HepG2 (cell line): Measurements from ENCODE around the gene STEAP1B. TPM values are rescaled to one million over a fixed set of nuclear protein-coding genes. Genes with fewer than 3 reads are reported as not detected.

Source experiments
- ATAC-seq: fragments of 200-7000 bp; cut with Tn5 transposase; 3 replicates; pipeline ENCODE4 v1.9.1; 2020; ENCODE audit warnings: mild to moderate bottlenecking, moderate library complexity
- BruUV-seq: library from RNA; stranded (reverse); fragments of 400-500 nt; replicated peaks from 2 replicates; lab custom pipeline; 2021; lab: Mats Ljungman, UMichigan
- CTCF ChIA-PET: fragments of 300-600 bp; formaldehyde crosslinking; extraction: SDS; loops from one replicate; lab custom pipeline; 2021; ENCODE audit warnings: low total read pairs, inconsistent platforms, low intra/inter-chr PET ratio; lab: Yijun Ruan, JAX
- POLR2A ChIA-PET: fragments of 350-600 bp; sonication (Branson Sonifier 250); formaldehyde crosslinking; loops from one replicate; lab custom pipeline; 2020; ENCODE audit warnings: antibody characterized with exemption, inconsistent platforms; lab: Yijun Ruan, JAX
- DNase-seq: peaks from one replicate; pipeline ENCODE4 v3.0.0-alpha.2; 2015; ENCODE audit warnings: low spot score
- FAIRE-seq: peaks from 3 replicates; lab custom pipeline; 2011; peaks lifted over from hg19 to GRCh38; lab: Jason Lieb, UNC
- H2AFZ ChIP-seq: one replicate; pipeline ENCODE4 v1.6.1; 2011; ENCODE audit warnings: low read length, inconsistent platforms
- H3K27ac ChIP-seq: fragments of 300-600 bp; 3 replicates; pipeline ENCODE4 v1.8.0; 2011; ENCODE audit warnings: mixed run types, mild to moderate bottlenecking, mixed read lengths, low read length, inconsistent platforms; ENCODE audit not compliant: insufficient read depth; ENCODE audit errors: extremely low read length
- H3K27me3 ChIP-seq, 2 experiments: fragments of 200-600 bp in 1 of 2; 2 replicates in 1 of 2; 3 replicates in 1 of 2; pipeline versions ENCODE4 v1.6.0 to v1.8.0; 2011; ENCODE audit warnings: low read length in 2 of 2, mild to moderate bottlenecking in 2 of 2, moderate library complexity in 2 of 2, inconsistent platforms in 1 of 2; ENCODE audit not compliant: insufficient read depth in 2 of 2, control insufficient read depth in 1 of 2
- H3K36me3 ChIP-seq, 2 experiments: fragments of 200-600 bp in 1 of 2; replicated peaks in 1 of 2; 2 replicates in 1 of 2; 3 replicates in 1 of 2; pipeline versions ENCODE4 v1.5.1 to v1.8.0; 2011; ENCODE audit warnings: low read length in 2 of 2, inconsistent platforms in 1 of 2; ENCODE audit not compliant: insufficient read depth in 2 of 2, control insufficient read depth in 1 of 2
- H3K4me1 ChIP-seq: 2 replicates; pipeline ENCODE4 v1.5.1; 2012; ENCODE audit warnings: low read length, inconsistent platforms; ENCODE audit not compliant: insufficient read depth
- H3K4me2 ChIP-seq: 2 replicates; pipeline ENCODE4 v1.6.0; 2011; ENCODE audit warnings: low read depth, low read length, inconsistent platforms
- H3K4me3 ChIP-seq, 3 experiments: fragments of 200-600 bp in 1 of 3; sonication (generic), shearing (Covaris generic) in 1 of 3; replicated peaks in 1 of 3; 2 replicates each; pipeline ENCODE4 v1.5.1; 2011 to 2016; ENCODE audit warnings: low read length in 3 of 3, inconsistent platforms in 2 of 3, low read depth in 2 of 3, mild to moderate bottlenecking in 2 of 3, control low read depth in 1 of 3, mixed read lengths in 1 of 3; ENCODE audit not compliant: insufficient read depth in 1 of 3
- H3K79me2 ChIP-seq: one replicate; pipeline ENCODE4 v1.6.1; 2011; ENCODE audit warnings: low read length, inconsistent platforms; ENCODE audit not compliant: insufficient read depth
- H3K9ac ChIP-seq: 2 replicates; pipeline ENCODE4 v1.6.0; 2011; ENCODE audit warnings: mild to moderate bottlenecking, low read depth, low read length, inconsistent platforms; ENCODE audit not compliant: insufficient read depth
- H3K9me3 ChIP-seq: 2 replicates; pipeline ENCODE4 v1.5.1; 2012; ENCODE audit warnings: mild to moderate bottlenecking, low read length
- H4K20me1 ChIP-seq: 2 replicates; pipeline ENCODE4 v1.6.0; 2011; ENCODE audit warnings: inconsistent platforms, mild to moderate bottlenecking, low read length, moderate library complexity; ENCODE audit not compliant: insufficient read depth
- ARID2 ChIP-seq: sonication (generic); formaldehyde crosslinking; IDR thresholded peaks from 2 replicates; pipeline ENCODE4 v1.8.1; 2022; ENCODE audit warnings: mild to moderate bottlenecking, missing genetic modification reagents, borderline replicate concordance
- DPF2 ChIP-seq: sonication (generic); formaldehyde crosslinking; IDR thresholded peaks from 2 replicates; pipeline ENCODE4 v1.4.0; 2020; ENCODE audit warnings: mild to moderate bottlenecking, low read depth, missing genetic modification reagents, borderline replicate concordance
- IRX3 ChIP-seq: sonication (generic); formaldehyde crosslinking; IDR thresholded peaks from 2 replicates; pipeline ENCODE4 v1.8.1; 2023; ENCODE audit warnings: mild to moderate bottlenecking, low read depth, missing genetic modification reagents, borderline replicate concordance
- MEF2D ChIP-seq: sonication (generic); formaldehyde crosslinking; IDR thresholded peaks from 2 replicates; pipeline ENCODE4 v1.5.1; 2020; ENCODE audit warnings: mild to moderate bottlenecking, missing genetic modification reagents
- MIER3 ChIP-seq: IDR thresholded peaks from 2 replicates; pipeline ENCODE4 v1.6.1; 2016; ENCODE audit warnings: missing compliant biosample characterization, borderline replicate concordance
- MZF1 ChIP-seq: sonication (generic); formaldehyde crosslinking; IDR thresholded peaks from 2 replicates; pipeline ENCODE4 v1.8.1; 2023; ENCODE audit warnings: mild to moderate bottlenecking, missing genetic modification reagents, borderline replicate concordance
- NFIB ChIP-seq: sonication (generic); formaldehyde crosslinking; IDR thresholded peaks from 2 replicates; pipeline ENCODE4 v1.9.0; 2021; ENCODE audit warnings: missing genetic modification reagents, mild to moderate bottlenecking, borderline replicate concordance
- POLR2A ChIP-seq, 2 experiments: IDR thresholded peaks; 2 replicates each; pipeline ENCODE4 v1.6.1; 2011; ENCODE audit warnings: low read depth in 2 of 2, low read length in 2 of 2, mild to moderate bottlenecking in 1 of 2, moderate library complexity in 1 of 2; ENCODE audit not compliant: insufficient read depth in 1 of 2
- TOPORS ChIP-seq: sonication (generic); formaldehyde crosslinking; IDR thresholded peaks from 2 replicates; pipeline ENCODE4 v1.8.0; 2023; ENCODE audit warnings: mild to moderate bottlenecking, missing genetic modification reagents
- ZFP1 ChIP-seq: IDR thresholded peaks from 2 replicates; pipeline ENCODE4 v1.6.1; 2016
- ZFP90 ChIP-seq: sonication (generic); formaldehyde crosslinking; IDR thresholded peaks from 2 replicates; pipeline ENCODE4 v1.8.0; 2022; ENCODE audit warnings: missing genetic modification reagents, mild to moderate bottlenecking, inconsistent platforms, borderline replicate concordance
- ZNF121 ChIP-seq: sonication (generic); formaldehyde crosslinking; IDR thresholded peaks from 2 replicates; pipeline ENCODE4 v1.5.0; 2020; ENCODE audit warnings: mild to moderate bottlenecking, missing genetic modification reagents
- ZNF256 ChIP-seq: sonication (generic); formaldehyde crosslinking; conservative IDR thresholded peaks from 2 replicates; pipeline ENCODE4 v1.4.0; 2020; ENCODE audit warnings: missing genetic modification reagents
- ZNF280B ChIP-seq: sonication (generic); formaldehyde crosslinking; IDR thresholded peaks from 2 replicates; pipeline ENCODE4 v1.5.0; 2020; ENCODE audit warnings: missing genetic modification reagents, mild to moderate bottlenecking, borderline replicate concordance
- ZNF432 ChIP-seq: sonication (generic); formaldehyde crosslinking; IDR thresholded peaks from 2 replicates; pipeline ENCODE4 v1.5.0; 2020; ENCODE audit warnings: missing genetic modification reagents, mild to moderate bottlenecking, borderline replicate concordance
- WGBS: methylation state at CpG from one replicate; pipeline ENCODE4 v1.1.6; 2017; ENCODE audit warnings: low lambda C conversion rate; 5-methylcytosine and 5-hydroxymethylcytosine counted together
- in situ Hi-C: cut with HindIII; loops from 2 replicates; pipeline ENCODE4 v1.10.0; 2017; ENCODE audit warnings: low pct_unique_long_range_greater_than_20kb; ENCODE audit not compliant: extremely low pct_ligation_motif_present
- intact Hi-C: fragments of 100-400 bp; cut with micrococcal nuclease; formaldehyde crosslinking; loops from one replicate; pipeline ENCODE4 v1.10.0; 2022; ENCODE audit not compliant: unreplicated experiment
- polyA plus RNA-seq, 8 experiments: library from polyadenylated mRNA; depleted of rRNA in 3 of 8; stranded (reverse) in 7 of 8; unstranded in 1 of 8; fragments of >200 nt; fragmentation: Illumina TruSeq in 4 of 8; extraction: Trizol in 4 of 8; gene quantifications; 2 replicates each; pipeline versions ENCODE4 v1.2.1 to v1.2.3, GENCODE V29; 2011 to 2016; ENCODE audit warnings: low read depth in 4 of 8, missing spikeins in 1 of 8, mixed read lengths in 1 of 8; ENCODE audit not compliant: insufficient read depth in 1 of 8
- total RNA-seq, 5 experiments: library from RNA; depleted of rRNA; stranded (reverse); fragments of >200 nt; fragmentation: Illumina TruSeq; extraction: Trizol; gene quantifications; 2 replicates each; pipeline ENCODE4 v1.2.3, GENCODE V29; 2016; ENCODE audit warnings: low read depth in 1 of 5

The STEAP1B gene
- total and polyA plus RNA-seq, 2 of the 13 experiments (the other 11 are each of a cell fraction or from before 2014, with no cell fraction given): not detected

GRCh38 chr7:22487978-22488642, 11.9 kb downstream of the STEAP1B start:
- Histone ChIP-seq H3K9ac (no peak overlapping the region), H3K4me2 (no peak overlapping the region), H3K79me2 (no peaks in the 10 kb centered on the region), H3K27me3 (peaks cover 0 to 16% of the 10 kb centered on the region in 2 experiments; a peak in 1 of 5 replicates), H4K20me1 (no peaks in the 10 kb centered on the region), H3K9me3 (no peaks in the 10 kb centered on the region), H2AFZ (no peak overlapping the region), H3K36me3 (no peaks in the 10 kb centered on the region), H3K4me3 (no peak overlapping the region), H3K4me1 (no peaks in the 10 kb centered on the region), H3K27ac (no peak overlapping the region)
- no TSS peak for BruUV-seq
- no peak for TF ChIP-seq POLR2A (IDR thresholded peaks at IDR 0.05; ENCODE audit: insufficient read depth in 1 of 2, low read depth in 2 of 2, low read length in 2 of 2)
- no peak for TF ChIP-seq IRX3 (CRISPR knock-in tag)
- TF ChIP-seq ZFP1 (CRISPR knock-in tag): no peak
- WGBS: 25% methylated on average over 4 of the region's 5 CpGs
- ChIA-PET POLR2A (no interaction called here), CTCF (interaction anchor here (1.1 to 3.5 kb wide), 5 partner anchors 164 to 385 kb away, joined by 3 to 40 read pairs (median 7); no protein-coding TSS in a partner anchor)
- no peak for DNase-seq
- no peak for FAIRE-seq
- in situ Hi-C loops (loop anchor here (5.0 kb wide), 1 partner anchor 386 kb away; no protein-coding TSS in a partner anchor), intact Hi-C loops (loop anchor here (5.0 kb wide), 1 partner anchor 191 kb away; no protein-coding TSS in a partner anchor)
- ATAC-seq: no peak

- no peak overlapping the region for H3K4me3 ChIP-seq
- H3K27me3 ChIP-seq: peaks cover 0 to 20% of the 10 kb centered on the region in 2 experiments; a peak in 1 of 5 replicates
- ATAC-seq (peak; percentile 47), DNase-seq (no peak), FAIRE-seq (no peak)
- H3K4me2 ChIP-seq: no peak overlapping the region
- H3K4me1 ChIP-seq: no peaks in the 10 kb centered on the region; the same call in 1 of the 2 replicates
- 18% methylated on average over 2 of the region's 2 CpGs for WGBS
- intact Hi-C loops: loop anchor here (5.0 kb wide), 1 partner anchor 189 kb away; no protein-coding TSS in a partner anchor
- ChIA-PET CTCF (interaction anchor here (3.5 kb wide), 1 partner anchor 376 kb away, joined by 40 read pairs; no protein-coding TSS in a partner anchor), POLR2A (no interaction called here)
- H3K27ac ChIP-seq: no peak overlapping the region
- BruUV-seq: no TSS peak
- no peak overlapping the region for H3K9ac ChIP-seq
- H2AFZ ChIP-seq: no peak overlapping the region
- no peaks in the 10 kb centered on the region for H3K9me3 ChIP-seq
- no peaks in the 10 kb centered on the region for H3K36me3 ChIP-seq
- in situ Hi-C loops: loop anchor here (5.0 kb wide), 1 partner anchor 384 kb away; no protein-coding TSS in a partner anchor
- no peaks in the 10 kb centered on the region for H3K79me2 ChIP-seq
- no peaks in the 10 kb centered on the region for H4K20me1 ChIP-seq
- TF ChIP-seq ARID2 (CRISPR knock-in tag) (no peak), ZNF121 (no peak), DPF2 (CRISPR knock-in tag) (no peak), NFIB (CRISPR knock-in tag) (no peak), ZNF280B (no peak), ZFP90 (CRISPR knock-in tag) (no peak), TOPORS (CRISPR knock-in tag) (no peak), ZNF432 (no peak), MEF2D (CRISPR knock-in tag) (no peak), ZNF256 (no peak), MZF1 (CRISPR knock-in tag) (no peak), MIER3 (CRISPR knock-in tag) (no peak)
These were observed 13.4 kb downstream of the STEAP1B start for GRCh38 chr7:22486597-22486996.
